HG03565 (cell line): ENCODE measurements around the gene GIPC2.
A peak's percentile ranks its signal among the peaks of the same experiment; 100 is the strongest.
"Not testable (repeated sequence)": the region's sequence is repeated elsewhere in the genome, so short reads cannot be mapped to it uniquely, and the experiment has no call there.

Experiments
- ATAC-seq: cut with Tn5 transposase; IDR thresholded peaks from one replicate; pipeline ENCODE4 v1.9.1; 2021; ENCODE audit warnings: mild to moderate bottlenecking, moderate library complexity; ENCODE audit not compliant: unreplicated experiment

Gene GIPC2

GRCh38 chr1:78045926-78046778 lies at the start of gene GIPC2:
GIPC2 (plus strand) TSS chr1:78045966; CDS start chr1:78046095, 129 bp downstream.
- no peak for ATAC-seq

- ATAC-seq, result no peak
Measured at GRCh38 chr1:77996734-77997133, 49.0 kb upstream of the GIPC2 start.

GRCh38 chr1:78000536-78000935 lies 45.2 kb upstream of the GIPC2 start:
- ATAC-seq, result not testable (repeated sequence)

- ATAC-seq, result no peak
Measured at GRCh38 chr1:78003070-78003746, 42.6 kb upstream of the GIPC2 start.

- peak; percentile 30 for ATAC-seq
Measured at GRCh38 chr1:78003882-78004718, 41.7 kb upstream of the GIPC2 start.

- peak; percentile 97 for ATAC-seq
Measured at GRCh38 chr1:78004719-78005447, 40.9 kb upstream of the GIPC2 start, which contains the start of gene DNAJB4. DNAJB4 (plus strand) TSS chr1:78004939; CDS start chr1:78005111, 172 bp downstream.

GRCh38 chr1:78005448-78005722 lies 40.4 kb upstream of the GIPC2 start:
- ATAC-seq, result no peak

GRCh38 chr1:78005755-78006154 lies 40.0 kb upstream of the GIPC2 start:
- ATAC-seq, result no peak

GRCh38 chr1:78006521-78006920 lies 39.2 kb upstream of the GIPC2 start:
- ATAC-seq, result no peak

- ATAC-seq, result no peak
Measured at GRCh38 chr1:78007677-78008341, 38.0 kb upstream of the GIPC2 start.

GRCh38 chr1:78009276-78009675 lies 36.5 kb upstream of the GIPC2 start:
- no peak for ATAC-seq

GRCh38 chr1:78009836-78010235 lies 35.9 kb upstream of the GIPC2 start:
- ATAC-seq, result no peak

- no peak for ATAC-seq
Measured at GRCh38 chr1:78011050-78011449, 34.7 kb upstream of the GIPC2 start.

- no peak for ATAC-seq
Measured at GRCh38 chr1:78015148-78015547, 30.6 kb upstream of the GIPC2 start.

GRCh38 chr1:78019024-78019423 lies 26.7 kb upstream of the GIPC2 start:
- no peak for ATAC-seq

GRCh38 chr1:78021134-78021533 lies 24.6 kb upstream of the GIPC2 start:
- not testable (repeated sequence) for ATAC-seq

- ATAC-seq, result no peak
Measured at GRCh38 chr1:78029793-78030192, 16.0 kb upstream of the GIPC2 start.

- ATAC-seq, result no peak
Measured at GRCh38 chr1:78032996-78033796, 12.6 kb upstream of the GIPC2 start.

GRCh38 chr1:78033797-78034172 lies 12.0 kb upstream of the GIPC2 start:
- no peak for ATAC-seq
